Adrenal gland (tissue), 12 donors: ENCODE results near the gene RNF217. TPM values are rescaled to one million over a fixed set of nuclear protein-coding genes. Genes with fewer than 3 reads are reported as not detected.

Experiments
- DNase-seq, 7 donors: peaks; one replicate each; pipeline ENCODE4 v3.0.0-alpha.2; 2019 to 2020
- H3K27ac ChIP-seq, 5 donors: fragments of 200-600 bp; sonication (generic) in 4 of 5; 1 replicate in 3 of 5; 2 replicates in 2 of 5; pipeline versions ENCODE4 v1.5.1 to v1.8.0; 2016 to 2020; ENCODE audit warnings: mild to moderate bottlenecking in 1 of 5
- H3K27me3 ChIP-seq: fragments of 200-600 bp; 2 replicates; pipeline ENCODE4 v1.8.0; 2021
- H3K36me3 ChIP-seq, 2 donors: fragments of 200-600 bp; replicated peaks in 1 of 2; 1 replicate in 1 of 2; 2 replicates in 1 of 2; pipeline versions ENCODE4 v1.5.1 to v1.8.0; 2018 to 2022
- H3K4me1 ChIP-seq, 2 donors: fragments of 200-600 bp; replicated peaks in 1 of 2; 1 replicate in 1 of 2; 2 replicates in 1 of 2; pipeline versions ENCODE4 v1.5.1 to v1.8.0; 2018 to 2021
- H3K4me3 ChIP-seq, 4 donors: fragments of 200-600 bp; sonication (generic) in 3 of 4; one replicate each; pipeline ENCODE4 v1.5.1; 2016 to 2018
- H3K9me3 ChIP-seq, 3 donors: fragments of 200-600 bp; sonication (generic) in 1 of 3; replicated peaks in 1 of 3; 1 replicate in 2 of 3; 2 replicates in 1 of 3; pipeline versions ENCODE4 v1.5.1 to v1.8.0; 2016 to 2021
- POLR2A ChIP-seq, 2 donors: fragments of 450-650 bp; IDR thresholded peaks; one replicate each; pipeline ENCODE4 v1.6.1; 2017; ENCODE audit warnings: antibody characterized with exemption in 2 of 2, mild to moderate bottlenecking in 2 of 2, moderate library complexity in 1 of 2
- WGBS, 4 donors: extraction: QIAGEN DNeasy Blood & Tissue Kit in 2 of 4; methylation state at CpG; one replicate each; pipeline versions ENCODE4 v1.1.5 to v1.1.7; 2013 to 2017; 5-methylcytosine and 5-hydroxymethylcytosine counted together
- intact Hi-C, 2 donors: fragments of 100-400 bp; cut with DNase I; formaldehyde crosslinking; loops; one replicate each; pipeline versions ENCODE4 v1.14.1 to v1.15.0; 2022 to 2023
- polyA plus RNA-seq, 3 donors: library from polyadenylated mRNA; stranded (reverse); fragments of 200-250 nt in 2 of 3; fragments of 350-450 nt in 1 of 3; fragmentation: Illumina TruSeq in 1 of 3; extraction: RNeasy Lipid Tissue Mini Kit (QIAGEN cat#74804) in 1 of 3; gene quantifications; one replicate each; pipeline ENCODE4 v1.2.3, GENCODE V29; 2013 to 2014
- total RNA-seq, 9 donors: library from RNA; depleted of rRNA in 4 of 9; stranded (reverse); fragments of >200 nt in 4 of 9; fragments of 120-200 nt in 1 of 9; fragmentation: NEBNext Ultra II Directional in 1 of 9; extraction: Animal tissue kit (Norgen Biotek cat#: 25700) in 1 of 9; gene quantifications; one replicate each; pipeline versions ENCODE4 v1.1.0 to v1.2.4, GENCODE V29; 2013 to 2023
- TF ChIP-seq, protein P1 (sequence below), 6 experiments: fragments of 450-650 bp in 4 of 6; fragments of 200-600 bp in 2 of 6; sonication (generic) in 1 of 6; IDR thresholded peaks; 1 replicate in 5 of 6; 2 replicates in 1 of 6; pipeline versions ENCODE4 v1.5.1 to v1.8.0; 2016 to 2021; ENCODE audit warnings: antibody characterized with exemption in 6 of 6, mild to moderate bottlenecking in 2 of 6, moderate library complexity in 1 of 6
- donor health status: healthy with polysubstance abuse.
- donor health status: Bipolar disorder and iron deficiency.
- donor health status: DM: yes; HTN: yes; CAD: no.
- donor health status: DM: no; HTN: no; CAD: no.
- donor health status: DM: no; HTN: no; CAD: no.
- donor health status: DM: yes; HTN: yes; CAD: no.

RNF217 gene
- total and polyA plus RNA-seq, 12 donors: 4.6 to 23.0 (median 11.5) TPM

DNA sequence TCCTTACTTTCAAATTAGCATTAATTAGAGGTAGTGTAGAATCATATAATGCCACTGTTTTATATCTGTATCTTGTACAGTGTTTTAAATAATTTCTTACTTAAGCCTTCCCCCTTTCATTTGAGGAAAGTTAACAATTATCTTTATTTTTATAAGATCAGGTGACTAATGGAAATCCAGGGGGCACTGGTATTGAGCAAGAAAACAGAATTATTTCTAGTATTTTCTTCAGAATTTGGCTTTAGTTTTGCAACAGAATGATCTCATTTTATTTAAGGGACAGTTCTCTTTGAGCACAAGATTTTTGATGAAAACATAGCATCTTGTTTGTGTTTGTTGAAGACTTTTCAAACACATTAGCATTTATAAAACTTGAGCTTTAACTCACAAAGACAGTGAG is 55.9 kb downstream of the RNF217 start:
- peaks cover 0 to 19% of the 10 kb centered on the region in 2 donors for H3K4me1 ChIP-seq
- TF ChIP-seq, protein P1, sequence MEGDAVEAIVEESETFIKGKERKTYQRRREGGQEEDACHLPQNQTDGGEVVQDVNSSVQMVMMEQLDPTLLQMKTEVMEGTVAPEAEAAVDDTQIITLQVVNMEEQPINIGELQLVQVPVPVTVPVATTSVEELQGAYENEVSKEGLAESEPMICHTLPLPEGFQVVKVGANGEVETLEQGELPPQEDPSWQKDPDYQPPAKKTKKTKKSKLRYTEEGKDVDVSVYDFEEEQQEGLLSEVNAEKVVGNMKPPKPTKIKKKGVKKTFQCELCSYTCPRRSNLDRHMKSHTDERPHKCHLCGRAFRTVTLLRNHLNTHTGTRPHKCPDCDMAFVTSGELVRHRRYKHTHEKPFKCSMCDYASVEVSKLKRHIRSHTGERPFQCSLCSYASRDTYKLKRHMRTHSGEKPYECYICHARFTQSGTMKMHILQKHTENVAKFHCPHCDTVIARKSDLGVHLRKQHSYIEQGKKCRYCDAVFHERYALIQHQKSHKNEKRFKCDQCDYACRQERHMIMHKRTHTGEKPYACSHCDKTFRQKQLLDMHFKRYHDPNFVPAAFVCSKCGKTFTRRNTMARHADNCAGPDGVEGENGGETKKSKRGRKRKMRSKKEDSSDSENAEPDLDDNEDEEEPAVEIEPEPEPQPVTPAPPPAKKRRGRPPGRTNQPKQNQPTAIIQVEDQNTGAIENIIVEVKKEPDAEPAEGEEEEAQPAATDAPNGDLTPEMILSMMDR (IDR thresholded peaks at IDR 0.05): no peak
- TF ChIP-seq POLR2A (IDR thresholded peaks at IDR 0.05): no peak
- no peaks in the 10 kb centered on the region for H3K27me3 ChIP-seq
- intact Hi-C loops: no loop called here
- no peak overlapping the region for H3K27ac ChIP-seq
- no peak for DNase-seq
- H3K4me3 ChIP-seq: no peak overlapping the region
- H3K9me3 ChIP-seq: no peaks in the 10 kb centered on the region
- H3K36me3 ChIP-seq: no peaks in the 10 kb centered on the region

DNA sequence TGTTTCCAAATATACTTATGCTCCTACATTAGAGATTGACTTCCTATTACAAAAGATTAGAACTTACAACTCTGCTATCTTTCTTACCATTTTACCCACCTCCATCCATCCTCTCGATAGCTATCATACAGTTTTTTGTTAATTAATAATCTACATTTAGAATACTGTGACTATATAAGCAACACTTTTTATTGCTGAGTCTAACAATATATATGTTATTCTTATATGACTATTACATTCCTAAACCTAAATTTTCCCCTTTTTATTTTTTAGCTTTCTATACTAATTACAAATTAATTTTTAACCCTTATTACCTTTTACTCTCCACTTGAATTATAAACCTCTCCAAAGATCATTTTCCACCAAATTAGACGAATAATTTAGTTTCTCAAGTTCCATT is 57.0 kb downstream of the RNF217 start:
- 94 to 96% (median 95%) methylated on average over 2 of the region's 2 CpGs for WGBS, 4 donors
- H3K4me3 ChIP-seq: no peak overlapping the region
- H3K36me3 ChIP-seq: no peaks in the 10 kb centered on the region
- TF ChIP-seq, protein P1 (IDR thresholded peaks at IDR 0.05): no peak
- TF ChIP-seq POLR2A (IDR thresholded peaks at IDR 0.05): no peak
- no peak for DNase-seq
- no peaks in the 10 kb centered on the region for H3K9me3 ChIP-seq
- H3K4me1 ChIP-seq: peaks cover 0 to 17% of the 10 kb centered on the region in 2 donors
- H3K27me3 ChIP-seq: no peaks in the 10 kb centered on the region
- no peak overlapping the region for H3K27ac ChIP-seq
- intact Hi-C loops: no loop called here

- Histone ChIP-seq H3K9me3 (no peaks in the 10 kb centered on the region), H3K4me3 (no peak overlapping the region), H3K4me1 (peaks cover 0 to 12% of the 10 kb centered on the region in 2 donors), H3K27me3 (no peaks in the 10 kb centered on the region), H3K36me3 (no peaks in the 10 kb centered on the region), H3K27ac (no peak overlapping the region)
- TF ChIP-seq, protein P1 (IDR thresholded peaks at IDR 0.05): no peak
- no peak for TF ChIP-seq POLR2A (IDR thresholded peaks at IDR 0.05)
- intact Hi-C loops: no loop called here
- DNase-seq: no peak
- 77 to 92% (median 87%) methylated on average over 5 to 6 of the region's 6 CpGs for WGBS, 4 donors
These were observed 57.7 kb downstream of the RNF217 start for GRCh38 chr6:125019918-125020317.

GRCh38 chr6:125020385-125020784 is 58.1 kb downstream of the RNF217 start:
- WGBS, 4 donors: 54 to 70% (median 63%) methylated on average over 4 of the region's 4 CpGs
- H3K27me3 ChIP-seq: no peaks in the 10 kb centered on the region
- TF ChIP-seq, protein P1 (IDR thresholded peaks at IDR 0.05): no peak
- TF ChIP-seq POLR2A (IDR thresholded peaks at IDR 0.05): no peak

More at GRCh38 chr6:125020385-125020784, 58.1 kb downstream of the RNF217 start:
- DNase-seq: no peak
- no peaks in the 10 kb centered on the region for H3K9me3 ChIP-seq
- H3K36me3 ChIP-seq: no peaks in the 10 kb centered on the region
- H3K27ac ChIP-seq: no peak overlapping the region
- intact Hi-C loops: no loop called here
- peaks cover 0 to 12% of the 10 kb centered on the region in 2 donors for H3K4me1 ChIP-seq
- no peak overlapping the region for H3K4me3 ChIP-seq
